Vagina (tissue), 2 donors: ENCODE results near the gene B3GALT5. TPM values are rescaled to one million over a fixed set of nuclear protein-coding genes. Genes with fewer than 3 reads are reported as not detected.

ENCODE experiments used
- DNase-seq, 2 donors: peaks; one replicate each; pipeline ENCODE4 v3.0.0-alpha.2; 2017; ENCODE audit errors: extremely low spot score in 2 of 2
- H3K27ac ChIP-seq: fragments of 200-600 bp; sonication (generic); one replicate; pipeline ENCODE4 v1.5.1; 2019
- H3K27me3 ChIP-seq: fragments of 200-600 bp; sonication (generic); one replicate; pipeline ENCODE4 v1.5.1; 2019
- H3K36me3 ChIP-seq, 2 donors: fragments of 200-600 bp; sonication (generic); one replicate each; pipeline ENCODE4 v1.5.1; 2017 to 2019
- H3K4me1 ChIP-seq: fragments of 200-600 bp; sonication (generic); one replicate; pipeline ENCODE4 v1.5.1; 2019
- H3K4me3 ChIP-seq, 2 donors: fragments of 200-600 bp; sonication (generic); 1 replicate in 1 of 2; 2 replicates in 1 of 2; pipeline ENCODE4 v1.5.1; 2016 to 2019
- H3K9me3 ChIP-seq: fragments of 200-600 bp; sonication (generic); one replicate; pipeline ENCODE4 v1.5.1; 2019
- POLR2A ChIP-seq, 2 donors: fragments of 450-650 bp; IDR thresholded peaks; one replicate each; pipeline ENCODE4 v1.6.1; 2017; ENCODE audit warnings: antibody characterized with exemption in 2 of 2, mild to moderate bottlenecking in 2 of 2, moderate library complexity in 2 of 2
- POLR2AphosphoS5 ChIP-seq, 2 donors: sonication (generic); formaldehyde crosslinking; IDR thresholded peaks; one replicate each; pipeline ENCODE4 v1.9.0; 2017; ENCODE audit warnings: antibody characterized with exemption in 2 of 2, mild to moderate bottlenecking in 2 of 2, low read depth in 1 of 2; ENCODE audit not compliant: insufficient read depth in 1 of 2
- intact Hi-C: fragments of 100-400 bp; cut with DNase I; formaldehyde crosslinking; loops from one replicate; pipeline ENCODE4 v1.15.1; 2023
- total RNA-seq: library from RNA; depleted of rRNA; stranded (reverse); fragments of >200 nt; gene quantifications from one replicate; pipeline ENCODE4 v1.2.3, GENCODE V29; 2016
- TF ChIP-seq, protein P1 (sequence below), 3 experiments: fragments of 450-650 bp in 2 of 3; fragments of 200-600 bp in 1 of 3; sonication (generic) in 1 of 3; IDR thresholded peaks; one replicate each; pipeline ENCODE4 v1.5.1; 2017 to 2019; ENCODE audit warnings: antibody characterized with exemption in 3 of 3, mild to moderate bottlenecking in 2 of 3, moderate library complexity in 2 of 3

The B3GALT5 gene
- total RNA-seq, 1 donor from 2014 or later = 1.5 TPM

DNA sequence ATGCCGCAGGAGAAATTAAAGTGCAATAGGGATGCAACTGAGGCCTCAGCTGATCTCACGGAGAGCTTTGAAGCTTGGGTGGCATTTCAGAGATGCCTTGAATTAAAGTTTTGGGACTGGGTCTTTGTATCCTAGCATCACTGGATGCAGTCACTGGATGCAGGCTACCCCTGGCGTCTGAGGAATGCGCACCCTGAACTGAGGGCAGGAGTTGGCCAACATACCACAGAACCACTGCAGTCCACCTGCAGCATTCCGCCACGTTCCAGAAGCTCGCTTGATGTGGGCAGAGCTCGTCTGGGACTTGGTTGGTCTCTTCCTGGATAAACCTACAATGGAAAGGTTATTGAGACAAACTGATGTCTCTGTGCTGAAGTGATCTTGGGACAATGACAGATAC, 98.1 kb downstream of the B3GALT5 start:
- Histone ChIP-seq H3K4me3 (no peak overlapping the region), H3K36me3 (no peaks in the 10 kb centered on the region), H3K9me3 (no peaks in the 10 kb centered on the region), H3K27me3 (no peaks in the 10 kb centered on the region), H3K27ac (no peak overlapping the region), H3K4me1 (no peaks in the 10 kb centered on the region)
- DNase-seq = no peak
- intact Hi-C loops = no loop called here
- TF ChIP-seq POLR2A (IDR thresholded peaks at IDR 0.05) = no peak
- TF ChIP-seq, protein P1, sequence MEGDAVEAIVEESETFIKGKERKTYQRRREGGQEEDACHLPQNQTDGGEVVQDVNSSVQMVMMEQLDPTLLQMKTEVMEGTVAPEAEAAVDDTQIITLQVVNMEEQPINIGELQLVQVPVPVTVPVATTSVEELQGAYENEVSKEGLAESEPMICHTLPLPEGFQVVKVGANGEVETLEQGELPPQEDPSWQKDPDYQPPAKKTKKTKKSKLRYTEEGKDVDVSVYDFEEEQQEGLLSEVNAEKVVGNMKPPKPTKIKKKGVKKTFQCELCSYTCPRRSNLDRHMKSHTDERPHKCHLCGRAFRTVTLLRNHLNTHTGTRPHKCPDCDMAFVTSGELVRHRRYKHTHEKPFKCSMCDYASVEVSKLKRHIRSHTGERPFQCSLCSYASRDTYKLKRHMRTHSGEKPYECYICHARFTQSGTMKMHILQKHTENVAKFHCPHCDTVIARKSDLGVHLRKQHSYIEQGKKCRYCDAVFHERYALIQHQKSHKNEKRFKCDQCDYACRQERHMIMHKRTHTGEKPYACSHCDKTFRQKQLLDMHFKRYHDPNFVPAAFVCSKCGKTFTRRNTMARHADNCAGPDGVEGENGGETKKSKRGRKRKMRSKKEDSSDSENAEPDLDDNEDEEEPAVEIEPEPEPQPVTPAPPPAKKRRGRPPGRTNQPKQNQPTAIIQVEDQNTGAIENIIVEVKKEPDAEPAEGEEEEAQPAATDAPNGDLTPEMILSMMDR (IDR thresholded peaks at IDR 0.05) = no peak
- TF ChIP-seq POLR2AphosphoS5 (IDR thresholded peaks at IDR 0.05; ENCODE audit: insufficient read depth in 1 of 2, low read depth in 1 of 2) = no peak

DNA sequence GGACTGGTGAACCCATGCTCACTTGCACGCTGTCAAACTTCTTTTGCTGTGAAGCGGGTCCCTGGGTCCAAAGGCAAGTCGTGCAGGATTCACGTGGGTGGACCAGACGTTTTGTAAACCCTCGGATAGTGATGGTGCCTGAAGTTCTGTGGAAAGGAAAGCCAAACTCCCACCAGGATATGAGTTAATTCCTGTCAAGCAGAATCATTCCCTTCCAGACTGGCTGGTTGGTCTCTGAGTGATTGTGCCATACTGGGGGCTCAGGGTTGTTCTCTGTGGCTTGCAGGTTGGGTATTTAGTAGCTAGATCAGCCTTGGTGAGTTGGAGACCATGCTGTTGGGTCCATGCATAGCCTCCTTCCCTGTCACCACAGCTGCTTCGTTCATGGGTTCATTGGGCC, 99.5 kb downstream of the B3GALT5 start:
- Histone ChIP-seq H3K4me1 (no peaks in the 10 kb centered on the region), H3K36me3 (no peaks in the 10 kb centered on the region), H3K9me3 (no peaks in the 10 kb centered on the region), H3K4me3 (no peak overlapping the region), H3K27ac (no peak overlapping the region), H3K27me3 (no peaks in the 10 kb centered on the region)
- DNase-seq = no peak
- intact Hi-C loops = no loop called here
- TF ChIP-seq POLR2AphosphoS5 (IDR thresholded peaks at IDR 0.05; ENCODE audit: insufficient read depth in 1 of 2, low read depth in 1 of 2) (no peak), POLR2A (IDR thresholded peaks at IDR 0.05) (no peak)
- TF ChIP-seq, protein P1 (IDR thresholded peaks at IDR 0.05) = no peak

DNA sequence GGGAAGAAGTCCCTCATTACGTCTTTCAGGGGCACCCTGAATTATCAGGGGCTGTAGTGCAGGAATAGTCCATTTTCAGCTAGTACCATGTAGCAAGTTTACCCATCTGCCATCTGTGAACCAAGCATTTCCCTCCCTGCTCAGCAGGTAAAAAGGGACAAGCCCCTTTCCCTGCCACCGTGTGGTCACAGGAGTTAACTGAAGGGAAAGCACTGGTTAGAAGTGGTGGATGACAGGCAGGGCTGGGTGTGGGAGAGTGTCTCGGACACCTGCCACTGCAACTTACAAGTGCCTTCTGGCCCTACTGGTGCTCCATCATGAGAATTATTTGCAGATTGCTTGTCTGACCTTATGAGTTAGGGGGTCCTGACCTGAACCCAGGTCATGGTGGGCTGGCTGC, 100.2 kb downstream of the B3GALT5 start:
- H3K27me3 ChIP-seq = no peaks in the 10 kb centered on the region
- TF ChIP-seq, protein P1 (IDR thresholded peaks at IDR 0.05) = no peak
- TF ChIP-seq POLR2AphosphoS5 (IDR thresholded peaks at IDR 0.05; ENCODE audit: insufficient read depth in 1 of 2, low read depth in 1 of 2) (no peak), POLR2A (IDR thresholded peaks at IDR 0.05) (no peak)
- no peak for DNase-seq
- no peaks in the 10 kb centered on the region for H3K4me1 ChIP-seq
- no peaks in the 10 kb centered on the region for H3K9me3 ChIP-seq
- no peak overlapping the region for H3K4me3 ChIP-seq
- no peaks in the 10 kb centered on the region for H3K36me3 ChIP-seq
- H3K27ac ChIP-seq = no peak overlapping the region
- intact Hi-C loops = no loop called here

DNA sequence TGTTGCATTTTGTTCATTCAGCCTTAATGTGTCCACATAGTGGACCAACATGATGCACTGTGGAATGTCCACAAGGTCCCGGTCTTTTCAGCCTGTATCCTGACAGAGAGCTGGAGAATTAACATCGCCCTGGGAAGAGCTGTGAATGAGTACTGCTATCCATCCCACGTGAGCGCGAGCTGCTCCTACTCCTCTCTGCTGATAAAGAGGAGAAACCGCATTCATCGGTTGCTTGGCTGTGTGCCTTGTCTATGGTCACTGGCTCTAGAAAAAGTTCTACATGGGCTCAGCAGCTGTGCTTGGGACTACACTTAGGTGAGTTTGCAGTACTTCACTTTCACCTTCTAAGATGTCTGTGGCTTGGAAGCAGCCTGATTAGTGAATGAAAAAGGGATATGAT, 101.2 kb downstream of the B3GALT5 start:
- no peak overlapping the region for H3K4me3 ChIP-seq
- intact Hi-C loops = no loop called here
- H3K27me3 ChIP-seq = no peaks in the 10 kb centered on the region
- no peaks in the 10 kb centered on the region for H3K9me3 ChIP-seq
- no peaks in the 10 kb centered on the region for H3K4me1 ChIP-seq
- no peak overlapping the region for H3K27ac ChIP-seq
- TF ChIP-seq, protein P1 (IDR thresholded peaks at IDR 0.05) = no peak
- TF ChIP-seq POLR2AphosphoS5 (IDR thresholded peaks at IDR 0.05; ENCODE audit: insufficient read depth in 1 of 2, low read depth in 1 of 2) (no peak), POLR2A (IDR thresholded peaks at IDR 0.05) (no peak)
- H3K36me3 ChIP-seq = no peaks in the 10 kb centered on the region
- DNase-seq = no peak

DNA sequence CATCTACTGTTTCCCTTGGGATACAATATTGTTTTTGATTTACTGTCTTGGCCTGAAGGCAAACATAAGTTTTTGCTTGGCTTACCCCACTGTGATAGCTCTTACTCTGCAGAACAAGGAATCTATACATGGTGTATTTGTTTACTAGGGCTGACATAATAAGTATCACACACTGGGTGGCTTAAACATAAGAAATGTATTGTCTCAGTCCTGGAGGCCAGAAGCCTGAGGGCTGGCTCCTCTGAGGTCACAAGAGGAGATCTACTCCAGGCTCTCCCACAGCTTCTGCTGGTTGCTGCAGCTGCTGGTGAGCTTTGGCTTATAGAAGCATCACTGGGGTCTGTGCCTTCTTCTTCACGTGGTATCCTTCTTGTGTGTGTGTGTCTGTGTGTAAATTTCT, 101.6 kb downstream of the B3GALT5 start:
- no peaks in the 10 kb centered on the region for H3K4me1 ChIP-seq
- intact Hi-C loops = no loop called here
- H3K4me3 ChIP-seq = no peak overlapping the region
- no peaks in the 10 kb centered on the region for H3K36me3 ChIP-seq
- no peaks in the 10 kb centered on the region for H3K27me3 ChIP-seq
- no peaks in the 10 kb centered on the region for H3K9me3 ChIP-seq
- no peak overlapping the region for H3K27ac ChIP-seq
- TF ChIP-seq, protein P1 (IDR thresholded peaks at IDR 0.05) = no peak
- TF ChIP-seq POLR2AphosphoS5 (IDR thresholded peaks at IDR 0.05; ENCODE audit: insufficient read depth in 1 of 2, low read depth in 1 of 2) = no peak
- no peak for TF ChIP-seq POLR2A (IDR thresholded peaks at IDR 0.05)
- DNase-seq = no peak
